Astrocyte of the cerebellum (primary cell): ENCODE results near the gene SLC6A18.

Experiments
- DNase-seq: peaks from one replicate; pipeline ENCODE4 v3.0.0-alpha.2; 2011; ENCODE audit warnings: low read depth
- H3K4me3 ChIP-seq: 2 replicates; pipeline ENCODE4 v1.5.1; 2011; ENCODE audit warnings: mild to moderate bottlenecking, low read depth, low read length, moderate library complexity
- CTCF ChIP-seq: IDR thresholded peaks from 2 replicates; pipeline ENCODE4 v1.5.1; 2012; ENCODE audit warnings: low read length, low read depth, moderate library complexity, mild to moderate bottlenecking; ENCODE audit errors: missing control alignments
- in situ Hi-C: cut with HindIII; loops from 2 replicates; pipeline ENCODE4 v1.10.0; 2017; ENCODE audit warnings: low sequenced_read_pairs

The SLC6A18 gene

DNA sequence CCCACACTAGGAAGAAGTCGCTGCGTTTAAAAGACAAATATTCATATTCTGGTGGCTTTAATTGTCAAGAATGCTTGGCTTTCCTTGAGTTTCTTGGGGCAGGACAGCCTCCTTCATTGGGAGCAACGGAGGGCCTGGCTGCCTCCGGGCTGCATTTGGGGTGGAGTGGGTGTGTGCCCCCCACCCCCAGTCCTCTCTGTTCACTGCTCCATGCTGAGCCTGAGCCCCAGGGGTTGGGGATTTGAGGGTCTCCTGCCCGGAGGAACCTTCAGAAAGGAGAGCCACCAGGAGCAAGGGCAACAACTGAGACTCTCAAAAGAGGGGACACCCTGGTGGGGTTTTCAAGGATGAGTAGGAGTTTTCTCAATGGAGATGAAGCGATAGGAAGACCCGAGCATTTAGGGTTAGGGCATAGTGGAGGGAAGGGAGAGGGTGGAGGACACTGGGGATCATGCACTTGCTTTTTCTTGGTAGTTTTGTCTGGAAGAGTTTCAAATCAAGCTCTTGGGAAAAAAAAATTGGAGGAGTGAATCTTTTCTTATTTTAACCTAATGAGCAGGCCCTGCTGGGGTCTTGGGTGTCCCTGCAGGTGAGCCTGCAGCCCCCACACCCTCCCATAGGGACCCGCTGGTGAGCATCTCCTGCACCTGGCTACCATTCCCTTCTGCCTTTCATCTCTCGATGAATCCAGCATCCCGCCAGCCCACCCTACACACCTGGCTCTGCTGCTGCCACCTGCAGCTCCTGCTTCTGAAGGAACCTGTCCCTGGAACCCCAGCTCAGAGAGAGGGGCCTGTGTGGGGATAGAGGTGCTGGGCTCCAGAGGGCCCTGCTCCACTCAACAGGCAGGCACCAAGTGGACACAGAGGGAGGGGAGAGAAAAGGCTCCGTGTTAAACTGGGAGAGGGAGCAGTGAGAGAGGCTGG lies 19.7 kb upstream of the SLC6A18 start:
- TF ChIP-seq CTCF: no peak
- no peak overlapping the region for H3K4me3 ChIP-seq
- in situ Hi-C loops: no loop called here
- DNase-seq: no peak

DNA sequence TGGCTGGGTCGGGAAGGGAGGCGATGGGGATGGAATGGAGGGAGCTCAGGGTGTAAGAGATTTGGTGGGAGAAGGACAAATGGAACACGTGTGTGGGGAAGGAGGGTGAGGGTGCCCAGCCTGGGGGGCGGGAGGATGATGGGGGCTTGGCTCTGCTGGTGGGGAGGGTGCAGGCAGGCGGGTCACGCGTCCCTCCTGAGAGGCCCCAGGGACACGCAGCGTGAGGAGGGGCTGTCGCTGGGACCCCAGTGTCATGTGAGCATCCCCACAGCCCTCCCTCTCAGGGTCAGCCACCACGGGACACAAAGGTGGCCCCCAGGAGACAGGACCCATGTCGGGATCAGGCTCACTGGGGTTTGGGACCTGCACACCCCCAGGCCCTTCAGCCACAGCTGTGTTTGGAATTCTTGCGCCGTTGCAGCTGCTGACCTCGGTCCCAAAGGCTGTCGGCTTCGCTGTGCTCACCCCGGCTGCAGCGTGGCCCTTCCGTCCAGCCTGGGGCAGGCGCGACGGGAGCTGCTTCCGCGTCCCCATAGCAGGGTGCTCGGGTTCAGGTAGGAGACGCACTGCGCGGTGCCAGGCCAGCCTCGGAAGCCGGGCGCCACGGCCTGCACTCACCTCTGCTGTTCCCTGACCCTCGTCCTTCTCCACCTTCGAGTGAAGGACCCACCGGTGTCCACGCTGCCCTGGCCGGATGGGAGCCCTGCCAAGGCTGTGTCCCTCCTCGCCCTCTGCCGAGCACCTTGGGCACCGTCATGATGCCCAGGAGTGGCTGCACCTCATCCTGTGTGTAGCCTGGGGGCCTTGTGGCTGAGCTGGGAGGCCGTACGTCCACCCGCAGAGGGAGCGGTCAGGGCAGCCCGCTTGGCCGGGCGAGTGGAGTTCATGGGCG lies 18.4 kb upstream of the SLC6A18 start:
- no peak for TF ChIP-seq CTCF
- no peak for DNase-seq
- no peak overlapping the region for H3K4me3 ChIP-seq
- in situ Hi-C loops: no loop called here

DNA sequence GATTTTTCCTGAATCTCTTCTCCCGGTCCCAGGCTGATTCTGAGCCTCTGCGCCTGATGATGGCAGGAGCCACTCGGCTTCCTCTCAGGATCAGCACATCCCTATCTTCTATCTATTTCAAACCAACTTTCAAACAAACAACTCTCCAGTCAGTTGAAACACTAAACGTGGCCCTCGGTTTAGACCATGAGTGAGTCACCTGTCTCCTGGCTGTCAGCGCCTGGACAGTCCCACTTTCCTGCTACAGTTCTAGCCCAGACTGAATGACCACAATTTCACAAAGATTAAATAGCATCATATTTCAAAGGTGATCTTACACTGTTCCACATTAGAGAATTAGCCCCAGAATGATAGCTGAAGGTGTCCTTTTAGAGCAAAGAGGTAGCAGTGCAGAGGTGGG lies 17.6 kb upstream of the SLC6A18 start:
- DNase-seq: no peak
- no peak overlapping the region for H3K4me3 ChIP-seq
- no peak for TF ChIP-seq CTCF
- in situ Hi-C loops: no loop called here

DNA sequence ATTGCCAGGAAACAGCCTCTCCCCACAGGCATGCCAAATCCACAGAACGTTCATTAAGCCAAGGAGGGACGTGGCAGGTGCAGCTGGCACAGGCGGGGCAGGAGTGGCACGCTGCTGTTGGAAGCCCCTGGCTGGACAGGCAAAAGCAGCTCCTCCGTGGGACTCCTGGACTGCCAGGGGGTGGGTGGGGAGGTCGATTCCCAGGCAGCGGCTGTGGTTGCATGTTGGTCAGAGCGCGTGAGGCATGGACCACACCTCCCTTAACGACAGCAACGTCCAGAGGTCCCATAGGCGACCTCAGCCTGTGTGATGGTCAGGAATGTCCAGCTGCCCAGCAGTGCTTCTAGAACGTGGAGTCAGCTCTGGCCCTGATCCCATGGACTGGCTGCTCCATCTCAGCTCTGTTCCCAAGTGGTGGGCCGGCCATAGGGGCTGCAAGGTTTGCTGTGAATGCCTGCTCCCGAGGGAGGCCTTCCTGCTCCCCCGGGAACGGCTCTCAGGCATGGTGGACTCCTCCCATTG lies 16.9 kb upstream of the SLC6A18 start:
- in situ Hi-C loops: no loop called here
- no peak for DNase-seq
- TF ChIP-seq CTCF: no peak
- no peak overlapping the region for H3K4me3 ChIP-seq

DNA sequence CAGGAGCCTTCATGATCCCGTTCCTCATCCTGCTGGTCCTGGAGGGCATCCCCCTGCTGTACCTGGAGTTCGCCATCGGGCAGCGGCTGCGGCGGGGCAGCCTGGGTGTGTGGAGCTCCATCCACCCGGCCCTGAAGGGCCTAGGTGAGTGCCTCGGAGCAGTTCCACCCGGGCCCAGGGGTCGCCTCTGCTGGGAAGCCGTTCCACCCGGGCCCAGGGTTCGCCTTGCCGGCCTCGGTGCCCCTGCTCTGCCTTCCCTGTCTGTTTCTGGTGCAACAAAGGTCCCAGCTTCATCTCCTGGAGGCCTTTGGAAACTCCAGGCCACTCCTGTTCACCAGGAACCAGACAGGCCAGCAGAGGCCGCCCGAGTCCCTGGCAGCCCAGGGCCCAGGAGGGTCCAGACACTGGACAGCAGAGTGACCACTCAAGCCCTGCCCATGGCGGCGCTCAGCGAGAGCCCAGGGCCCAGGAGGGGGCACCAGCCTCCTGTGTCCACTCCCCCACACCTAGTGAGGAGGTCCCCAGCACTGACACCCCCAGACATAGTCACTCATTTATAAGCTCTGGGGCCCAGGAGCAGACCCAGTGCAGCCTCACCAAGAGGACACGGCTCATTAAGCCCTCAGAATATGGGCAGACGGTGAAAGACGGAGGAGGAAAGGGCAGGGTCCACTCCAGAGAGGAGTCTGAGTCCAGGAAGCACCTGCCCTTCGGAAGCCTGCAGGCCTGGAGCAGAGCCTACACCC lies 16.3 kb upstream of the SLC6A18 start:
- in situ Hi-C loops: no loop called here
- no peak overlapping the region for H3K4me3 ChIP-seq
- TF ChIP-seq CTCF: peak; percentile 53
- DNase-seq: no peak

DNA sequence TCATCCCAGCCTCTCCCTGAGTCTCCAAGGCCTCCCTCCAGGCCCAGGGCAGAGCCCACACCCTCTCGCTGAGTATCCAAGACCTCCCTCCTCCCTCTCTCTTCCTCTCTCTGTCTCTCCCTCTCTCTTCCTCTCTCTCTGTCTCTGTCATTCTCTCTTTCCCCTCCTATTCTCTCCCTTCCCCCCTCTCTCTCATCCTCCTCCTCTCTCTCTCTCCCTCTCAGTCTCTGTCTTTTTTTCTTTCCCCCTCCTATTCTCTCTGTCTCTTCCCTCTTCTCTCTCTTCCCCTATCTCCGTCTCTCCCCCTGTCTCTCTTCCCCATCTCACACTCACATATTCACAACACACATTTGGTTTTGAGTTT lies 15.7 kb upstream of the SLC6A18 start:
- H3K4me3 ChIP-seq: no peak overlapping the region
- DNase-seq: no peak
- no peak for TF ChIP-seq CTCF
- in situ Hi-C loops: no loop called here
